Adrenal gland (tissue), 5 donors: ENCODE data around the gene SLC12A6.
"Not testable (repeated sequence)": the region's sequence is repeated elsewhere in the genome, so short reads cannot be mapped to it uniquely, and the experiment has no call there.

Experiments used
- CTCF ChIP-seq, 6 experiments: fragments of 450-650 bp in 4 of 6; fragments of 200-600 bp in 2 of 6; sonication (generic) in 1 of 6; IDR thresholded peaks; 1 replicate in 5 of 6; 2 replicates in 1 of 6; pipeline versions ENCODE4 v1.5.1 to v1.8.0; 2016 to 2021; ENCODE audit warnings: antibody characterized with exemption in 6 of 6, mild to moderate bottlenecking in 2 of 6, moderate library complexity in 1 of 6
- POLR2A ChIP-seq, 2 donors: fragments of 450-650 bp; IDR thresholded peaks; one replicate each; pipeline ENCODE4 v1.6.1; 2017; ENCODE audit warnings: antibody characterized with exemption in 2 of 2, mild to moderate bottlenecking in 2 of 2, moderate library complexity in 1 of 2
- donor health status: DM: no; HTN: no; CAD: no.

GRCh38 chr15:34352996-34353395 is 15.4 kb upstream of the SLC12A6 start:
- not testable (repeated sequence) for TF ChIP-seq CTCF, POLR2A (IDR thresholded peaks at IDR 0.05)
